Peyer's patch (tissue), 4 donors: ENCODE results near the gene CABCOCO1.

Experiments
- CTCF ChIP-seq, 6 experiments: fragments of 450-650 bp in 4 of 6; fragments of 200-600 bp in 2 of 6; sonication (generic) in 1 of 6; IDR thresholded peaks; one replicate each; pipeline ENCODE4 v1.5.1; 2017 to 2019; ENCODE audit warnings: antibody characterized with exemption in 6 of 6, mild to moderate bottlenecking in 3 of 6, moderate library complexity in 1 of 6
- POLR2A ChIP-seq, 2 donors: fragments of 450-650 bp; IDR thresholded peaks; one replicate each; pipeline ENCODE4 v1.5.1; 2017; ENCODE audit warnings: antibody characterized with exemption in 2 of 2, mild to moderate bottlenecking in 2 of 2, moderate library complexity in 2 of 2

- TF ChIP-seq CTCF (IDR thresholded peaks at IDR 0.05), result no peak
- TF ChIP-seq POLR2A (IDR thresholded peaks at IDR 0.05), result no peak
Measured at GRCh38 chr10:61635932-61636331, 26.8 kb upstream of the CABCOCO1 start.
